ENCODE data around the gene EXOC5. TPM values are rescaled to one million over a fixed set of nuclear protein-coding genes. Genes with fewer than 3 reads are reported as not detected.
"Not testable (repeated sequence)": the region's sequence is repeated elsewhere in the genome, so short reads cannot be mapped to it uniquely, and the experiment has no call there.

EXOC5 gene
- total RNA-seq, 1 experiment from 2014 or later = 90.9 TPM

DNA sequence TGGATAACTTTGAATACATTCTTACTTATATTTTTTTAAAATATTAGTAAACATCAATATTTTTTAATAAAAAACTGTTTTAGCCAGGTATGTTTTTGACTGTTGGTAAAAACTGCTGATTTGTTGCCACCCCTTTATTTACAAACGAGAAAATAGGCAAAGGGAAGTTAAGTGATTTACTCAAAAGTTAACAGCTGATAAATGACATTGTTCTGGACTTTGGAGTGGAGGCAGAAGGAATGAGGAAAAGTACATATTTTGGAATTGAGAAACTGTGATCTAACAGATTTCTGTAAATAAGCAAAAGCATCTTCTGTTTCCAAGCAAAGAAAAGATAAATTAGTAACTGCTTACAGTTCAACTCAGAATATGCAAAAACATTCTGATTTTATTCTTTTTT is 4.5 kb upstream of the EXOC5 start:
- Histone ChIP-seq H3K27ac (ENCODE audit: low read length) (no peak overlapping the region), H2AFZ (ENCODE audit: low read length) (no peak overlapping the region), H3K9me3 (ENCODE audit: low read length) (no peaks in the 10 kb centered on the region), H3K4me3 (ENCODE audit: low read length) (no peak overlapping the region), H3K9ac (ENCODE audit: low read length) (no peak overlapping the region), H3K9me2 (replicated peaks; ENCODE audit: insufficient read depth, low read length) (no peaks in the 10 kb centered on the region), H4K20me1 (ENCODE audit: insufficient read depth, low read depth, low read length) (peaks cover 29% of the 10 kb centered on the region), H3K79me2 (ENCODE audit: low read length) (peaks cover 96% of the 10 kb centered on the region), H3K4me2 (ENCODE audit: low read depth, low read length, poor library complexity, severe bottlenecking) (no peak overlapping the region), H3K36me3 (ENCODE audit: insufficient read depth, low read length) (peaks cover 69% of the 10 kb centered on the region), H3K27me3 (ENCODE audit: low read length) (no peaks in the 10 kb centered on the region), H3K4me1 (ENCODE audit: low read length) (peaks cover 37% of the 10 kb centered on the region)
- DNase-seq = no peak

DNA sequence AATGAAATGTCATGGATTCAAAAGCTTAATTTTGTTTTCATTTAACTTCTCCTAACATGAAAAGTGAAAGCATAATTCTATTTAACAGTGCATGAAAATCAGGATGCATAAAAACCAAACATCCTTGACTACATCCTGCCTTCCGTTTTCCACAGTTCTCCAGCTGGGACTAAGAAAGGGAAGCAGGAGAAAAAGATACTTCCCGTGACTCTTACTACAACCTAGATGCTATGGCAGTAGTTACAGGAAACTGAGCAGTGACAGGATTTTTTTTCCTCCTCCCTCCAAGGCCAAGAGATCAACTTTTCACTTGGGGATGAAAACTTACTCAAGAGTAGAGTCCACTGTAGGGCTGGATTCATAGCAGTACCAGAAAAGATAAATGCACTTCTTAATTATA is 2.6 kb downstream of the EXOC5 start:
- H3K79me2 ChIP-seq (ENCODE audit: low read length) = peaks cover 94% of the 10 kb centered on the region
- peak overlapping the region; percentile 49 for H3K9ac ChIP-seq (ENCODE audit: low read length)
- H3K27ac ChIP-seq (ENCODE audit: low read length) = 0 out of 2 replicates have a peak overlapping the region, but pooled peaks have one; percentile 28
- peaks cover 33% of the 10 kb centered on the region for H3K36me3 ChIP-seq (ENCODE audit: insufficient read depth, low read length)
- H3K4me2 ChIP-seq (ENCODE audit: low read depth, low read length, poor library complexity, severe bottlenecking) = peak overlapping the region; percentile 96
- no peaks in the 10 kb centered on the region for H3K9me3 ChIP-seq (ENCODE audit: low read length)
- H3K4me1 ChIP-seq (ENCODE audit: low read length) = peaks cover 48% of the 10 kb centered on the region
- peaks cover 8% of the 10 kb centered on the region; the same call in 1 of the 2 replicates for H4K20me1 ChIP-seq (ENCODE audit: insufficient read depth, low read depth, low read length)
- H3K4me3 ChIP-seq (ENCODE audit: low read length) = peak overlapping the region; percentile 50
- H2AFZ ChIP-seq (ENCODE audit: low read length) = no peak overlapping the region
- no peaks in the 10 kb centered on the region for H3K27me3 ChIP-seq (ENCODE audit: low read length)
- no peak for DNase-seq
- H3K9me2 ChIP-seq (replicated peaks; ENCODE audit: insufficient read depth, low read length) = no peaks in the 10 kb centered on the region

DNA sequence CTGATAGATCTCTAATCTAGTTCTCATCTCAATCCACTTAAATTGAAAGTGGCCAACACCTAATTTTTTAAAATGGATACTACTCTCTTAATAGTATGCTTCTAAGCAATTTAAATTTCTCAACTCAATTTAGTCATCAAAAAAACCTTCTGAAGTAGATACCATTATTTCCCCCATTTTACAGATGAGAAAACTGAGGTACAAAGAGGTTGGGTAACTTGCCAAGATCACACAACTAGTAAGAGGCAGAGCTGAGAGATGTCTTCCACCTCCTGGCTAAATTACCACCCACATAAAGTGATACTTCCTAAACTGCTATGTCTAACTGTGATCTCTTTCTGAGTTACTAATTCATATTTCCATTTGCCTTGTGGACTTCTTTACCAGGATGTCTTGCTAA is 6.6 kb downstream of the EXOC5 start:
- no peaks in the 10 kb centered on the region for H3K9me3 ChIP-seq (ENCODE audit: low read length)
- H4K20me1 ChIP-seq (ENCODE audit: insufficient read depth, low read depth, low read length) = 0 out of 2 replicates have a peak, but pooled peaks cover 3% of the 10 kb centered on the region
- H3K27me3 ChIP-seq (ENCODE audit: low read length) = no peaks in the 10 kb centered on the region
- H3K79me2 ChIP-seq (ENCODE audit: low read length) = peaks cover 97% of the 10 kb centered on the region
- peaks cover 31% of the 10 kb centered on the region for H3K4me1 ChIP-seq (ENCODE audit: low read length)
- H3K4me3 ChIP-seq (ENCODE audit: low read length) = no peak overlapping the region
- no peak overlapping the region for H3K4me2 ChIP-seq (ENCODE audit: low read depth, low read length, poor library complexity, severe bottlenecking)
- H3K36me3 ChIP-seq (ENCODE audit: insufficient read depth, low read length) = peaks cover 40% of the 10 kb centered on the region
- H3K27ac ChIP-seq (ENCODE audit: low read length) = no peak overlapping the region
- H3K9ac ChIP-seq (ENCODE audit: low read length) = no peak overlapping the region
- DNase-seq = no peak
- H3K9me2 ChIP-seq (replicated peaks; ENCODE audit: insufficient read depth, low read length) = no peaks in the 10 kb centered on the region
- H2AFZ ChIP-seq (ENCODE audit: low read length) = no peak overlapping the region

DNA sequence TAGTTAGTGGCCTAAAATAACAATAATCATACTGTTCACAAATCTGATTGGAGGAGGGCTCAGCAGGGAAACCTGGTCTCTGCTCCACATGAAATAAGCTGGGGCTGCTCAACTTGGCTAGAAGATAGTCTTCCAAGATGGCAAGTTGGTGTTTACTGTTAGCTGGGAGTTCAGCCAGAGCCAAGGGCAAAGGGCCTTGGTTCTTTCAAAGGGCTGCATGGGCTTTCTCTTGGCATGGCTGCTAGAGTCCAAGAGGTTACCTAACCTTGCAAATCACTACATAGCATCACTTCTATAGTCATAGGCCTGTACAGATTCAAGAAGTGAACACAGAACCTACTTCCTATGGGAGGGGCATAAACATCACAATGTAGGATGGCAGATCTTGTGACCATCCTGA is 7.1 kb downstream of the EXOC5 start:
- Histone ChIP-seq H3K27ac (ENCODE audit: low read length) (no peak overlapping the region), H3K36me3 (ENCODE audit: insufficient read depth, low read length) (peaks cover 45% of the 10 kb centered on the region), H3K27me3 (ENCODE audit: low read length) (no peaks in the 10 kb centered on the region), H4K20me1 (ENCODE audit: insufficient read depth, low read depth, low read length) (0 out of 2 replicates have a peak, but pooled peaks cover 3% of the 10 kb centered on the region), H3K9me2 (replicated peaks; ENCODE audit: insufficient read depth, low read length) (no peaks in the 10 kb centered on the region), H3K9ac (ENCODE audit: low read length) (no peak overlapping the region), H3K4me3 (ENCODE audit: low read length) (no peak overlapping the region), H3K4me1 (ENCODE audit: low read length) (peaks cover 28% of the 10 kb centered on the region), H3K4me2 (ENCODE audit: low read depth, low read length, poor library complexity, severe bottlenecking) (no peak overlapping the region), H3K9me3 (ENCODE audit: low read length) (no peaks in the 10 kb centered on the region), H3K79me2 (ENCODE audit: low read length) (peaks cover 97% of the 10 kb centered on the region), H2AFZ (ENCODE audit: low read length) (no peak overlapping the region)
- no peak for DNase-seq

DNA sequence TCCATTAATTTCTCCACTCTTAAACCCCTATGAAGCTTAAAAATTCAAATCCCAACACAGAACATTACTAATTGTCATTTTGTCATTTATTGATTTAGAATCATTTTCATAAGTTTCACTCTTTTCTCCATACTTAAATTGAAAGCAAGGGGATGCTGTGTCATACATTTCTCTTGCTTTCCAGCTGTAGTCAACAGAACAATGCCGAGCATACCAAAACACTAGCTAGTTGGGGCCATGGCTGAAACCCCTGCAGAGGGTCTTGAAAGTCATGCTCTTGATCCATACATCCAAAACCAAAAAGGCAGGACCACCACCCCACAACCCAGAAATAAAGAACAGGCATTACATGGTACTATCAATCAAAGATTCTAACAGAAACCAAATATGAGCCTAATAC is 9.0 kb downstream of the EXOC5 start:
- H3K9ac ChIP-seq (ENCODE audit: low read length) = no peak overlapping the region
- no peak overlapping the region for H2AFZ ChIP-seq (ENCODE audit: low read length)
- H3K9me3 ChIP-seq (ENCODE audit: low read length) = no peaks in the 10 kb centered on the region
- H3K4me1 ChIP-seq (ENCODE audit: low read length) = peaks cover 29% of the 10 kb centered on the region
- no peak overlapping the region for H3K4me2 ChIP-seq (ENCODE audit: low read depth, low read length, poor library complexity, severe bottlenecking)
- H3K9me2 ChIP-seq (replicated peaks; ENCODE audit: insufficient read depth, low read length) = no peaks in the 10 kb centered on the region
- H4K20me1 ChIP-seq (ENCODE audit: insufficient read depth, low read depth, low read length) = 0 out of 2 replicates have a peak, but pooled peaks cover 3% of the 10 kb centered on the region
- no peak overlapping the region for H3K4me3 ChIP-seq (ENCODE audit: low read length)
- H3K27me3 ChIP-seq (ENCODE audit: low read length) = no peaks in the 10 kb centered on the region
- H3K27ac ChIP-seq (ENCODE audit: low read length) = no peak overlapping the region
- peaks cover 98% of the 10 kb centered on the region for H3K79me2 ChIP-seq (ENCODE audit: low read length)
- H3K36me3 ChIP-seq (ENCODE audit: insufficient read depth, low read length) = peaks cover 41% of the 10 kb centered on the region
- DNase-seq = no peak

DNA sequence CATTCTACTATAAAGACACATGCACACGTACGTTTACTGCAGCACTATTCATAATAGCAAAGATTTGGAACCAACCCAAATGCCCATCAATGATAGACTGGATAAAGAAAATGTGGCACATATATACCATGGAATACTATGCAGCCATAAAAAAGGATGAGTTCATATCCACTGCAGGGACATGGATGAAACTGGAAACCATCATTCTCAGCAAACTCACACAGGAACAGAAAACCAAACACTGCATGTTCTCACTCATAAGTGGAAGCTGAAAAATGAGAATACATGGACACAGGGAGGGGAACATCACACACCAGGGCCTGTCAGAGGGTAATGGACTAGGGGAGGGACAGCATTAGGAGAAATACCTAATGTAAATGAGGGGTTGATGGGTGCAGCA is 10.5 kb downstream of the EXOC5 start:
- Histone ChIP-seq H3K4me1 (ENCODE audit: low read length) (peaks cover 26% of the 10 kb centered on the region), H3K36me3 (ENCODE audit: insufficient read depth, low read length) (peaks cover 39% of the 10 kb centered on the region)
- DNase-seq = not testable (repeated sequence)

DNA sequence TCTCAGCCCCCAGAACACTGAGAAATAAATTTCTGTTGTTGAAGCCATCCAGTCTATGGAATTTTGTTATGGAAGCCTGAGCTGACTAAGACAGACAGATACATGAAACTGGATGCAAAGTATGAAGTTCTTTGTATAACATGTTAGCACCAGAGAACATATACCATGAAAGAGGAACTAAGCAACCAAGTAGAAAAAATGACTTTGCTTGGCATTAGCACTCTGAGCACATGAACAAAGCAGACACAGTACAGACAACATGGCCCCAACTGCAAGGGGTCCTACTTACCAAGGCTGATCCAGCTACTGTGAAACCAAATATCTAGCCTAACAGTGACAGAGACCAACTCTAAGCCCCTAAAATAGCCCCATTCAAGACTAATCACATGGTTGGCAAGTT is 13.8 kb downstream of the EXOC5 start:
- Histone ChIP-seq H3K79me2 (ENCODE audit: low read length) (peaks cover 100% of the 10 kb centered on the region), H3K36me3 (ENCODE audit: insufficient read depth, low read length) (peaks cover 34% of the 10 kb centered on the region), H3K9me2 (replicated peaks; ENCODE audit: insufficient read depth, low read length) (no peaks in the 10 kb centered on the region), H4K20me1 (ENCODE audit: insufficient read depth, low read depth, low read length) (peaks cover 13% of the 10 kb centered on the region; the same call in 1 of the 2 replicates), H3K4me3 (ENCODE audit: low read length) (no peak overlapping the region), H3K9me3 (ENCODE audit: low read length) (no peaks in the 10 kb centered on the region), H3K9ac (ENCODE audit: low read length) (no peak overlapping the region; the same call in 1 of the 2 replicates), H3K27me3 (ENCODE audit: low read length) (no peaks in the 10 kb centered on the region), H3K4me1 (ENCODE audit: low read length) (peaks cover 40% of the 10 kb centered on the region), H2AFZ (ENCODE audit: low read length) (no peak overlapping the region), H3K4me2 (ENCODE audit: low read depth, low read length, poor library complexity, severe bottlenecking) (peak overlapping the region; percentile 7), H3K27ac (ENCODE audit: low read length) (peak overlapping the region; percentile 71)
- peak; percentile 71 for DNase-seq

More for the DNA sequence above, 10.5 kb downstream of the EXOC5 start:
- H3K4me2 ChIP-seq (ENCODE audit: low read depth, low read length, poor library complexity, severe bottlenecking); H3K27ac ChIP-seq (ENCODE audit: low read length); H3K9ac ChIP-seq (ENCODE audit: low read length); H3K4me3 ChIP-seq (ENCODE audit: low read length); H3K9me2 ChIP-seq (replicated peaks; ENCODE audit: insufficient read depth, low read length); H3K27me3 ChIP-seq (ENCODE audit: low read length); H2AFZ ChIP-seq (ENCODE audit: low read length); H3K9me3 ChIP-seq (ENCODE audit: low read length); H4K20me1 ChIP-seq (ENCODE audit: insufficient read depth, low read depth, low read length): not testable (repeated sequence)
- H3K79me2 ChIP-seq (ENCODE audit: low read length) = peaks cover 98% of the 10 kb centered on the region

DNA sequence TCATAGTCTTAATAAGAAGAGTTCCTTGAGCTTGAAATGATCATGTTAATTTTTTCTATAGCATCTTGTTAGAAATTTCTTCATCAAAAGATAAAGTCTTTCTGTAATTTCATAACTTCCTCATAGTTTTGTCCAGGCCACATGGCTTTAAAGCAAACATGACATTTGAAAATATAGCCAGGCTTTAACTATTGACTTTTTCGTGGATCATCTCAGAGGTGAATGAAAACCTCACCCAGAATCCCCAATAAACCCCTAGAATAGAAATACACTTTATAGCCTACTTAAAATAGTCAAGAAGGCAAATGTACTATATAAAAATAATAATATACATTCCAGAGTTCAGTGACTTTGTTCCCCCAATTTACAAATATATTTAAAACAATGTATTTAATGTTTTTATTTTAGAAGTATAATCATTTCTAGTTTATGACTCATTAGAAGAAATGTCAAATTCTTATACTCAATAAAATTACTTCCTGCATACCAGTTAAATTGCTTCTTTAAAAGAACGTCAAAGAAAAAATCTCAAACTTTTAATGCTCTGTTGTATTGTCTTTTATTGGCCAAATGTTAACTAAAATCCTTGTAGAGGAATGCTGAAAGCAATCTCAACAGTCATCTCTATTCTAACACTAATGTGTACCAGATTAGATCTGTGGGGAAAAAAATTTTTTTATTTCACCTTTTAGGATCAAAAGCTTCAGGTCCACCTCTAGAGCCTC is 21.6 kb downstream of the EXOC5 start:
- Histone ChIP-seq H3K4me3 (ENCODE audit: low read length) (no peak overlapping the region), H3K9ac (ENCODE audit: low read length) (no peak overlapping the region)

More for the DNA sequence above, 21.6 kb downstream of the EXOC5 start:
- no peak overlapping the region for H3K27ac ChIP-seq (ENCODE audit: low read length)
- peaks cover 10% of the 10 kb centered on the region; the same call in 1 of the 2 replicates for H4K20me1 ChIP-seq (ENCODE audit: insufficient read depth, low read depth, low read length)
- H3K9me3 ChIP-seq (ENCODE audit: low read length) = no peaks in the 10 kb centered on the region
- no peaks in the 10 kb centered on the region for H3K9me2 ChIP-seq (replicated peaks; ENCODE audit: insufficient read depth, low read length)
- peaks cover 17% of the 10 kb centered on the region for H3K4me1 ChIP-seq (ENCODE audit: low read length)
- H2AFZ ChIP-seq (ENCODE audit: low read length) = no peak overlapping the region
- H3K27me3 ChIP-seq (ENCODE audit: low read length) = no peaks in the 10 kb centered on the region
- H3K4me2 ChIP-seq (ENCODE audit: low read depth, low read length, poor library complexity, severe bottlenecking) = no peak overlapping the region
- peaks cover 94% of the 10 kb centered on the region for H3K79me2 ChIP-seq (ENCODE audit: low read length)
- peaks cover 28% of the 10 kb centered on the region; the same call in 1 of the 2 replicates for H3K36me3 ChIP-seq (ENCODE audit: insufficient read depth, low read length)
- DNase-seq = no peak
